VCaP (cell line): ENCODE measurements around the gene ZNF550.
"Not testable (repeated sequence)": the region's sequence is repeated elsewhere in the genome, so short reads cannot be mapped to it uniquely, and the experiment has no call there.

Experiments
- H3K27ac ChIP-seq: fragments of 450-650 bp; 2 replicates; pipeline ENCODE4 v1.5.1; 2017
- TF ChIP-seq, protein P1 (sequence below): fragments of 450-650 bp; conservative IDR thresholded peaks from 2 replicates; pipeline ENCODE4 v1.5.1; 2017; ENCODE audit warnings: mild to moderate bottlenecking, moderate library complexity

The ZNF550 gene

GRCh38 chr19:57515255-57515654 is 44.4 kb downstream of the ZNF550 start:
- TF ChIP-seq, protein P1, sequence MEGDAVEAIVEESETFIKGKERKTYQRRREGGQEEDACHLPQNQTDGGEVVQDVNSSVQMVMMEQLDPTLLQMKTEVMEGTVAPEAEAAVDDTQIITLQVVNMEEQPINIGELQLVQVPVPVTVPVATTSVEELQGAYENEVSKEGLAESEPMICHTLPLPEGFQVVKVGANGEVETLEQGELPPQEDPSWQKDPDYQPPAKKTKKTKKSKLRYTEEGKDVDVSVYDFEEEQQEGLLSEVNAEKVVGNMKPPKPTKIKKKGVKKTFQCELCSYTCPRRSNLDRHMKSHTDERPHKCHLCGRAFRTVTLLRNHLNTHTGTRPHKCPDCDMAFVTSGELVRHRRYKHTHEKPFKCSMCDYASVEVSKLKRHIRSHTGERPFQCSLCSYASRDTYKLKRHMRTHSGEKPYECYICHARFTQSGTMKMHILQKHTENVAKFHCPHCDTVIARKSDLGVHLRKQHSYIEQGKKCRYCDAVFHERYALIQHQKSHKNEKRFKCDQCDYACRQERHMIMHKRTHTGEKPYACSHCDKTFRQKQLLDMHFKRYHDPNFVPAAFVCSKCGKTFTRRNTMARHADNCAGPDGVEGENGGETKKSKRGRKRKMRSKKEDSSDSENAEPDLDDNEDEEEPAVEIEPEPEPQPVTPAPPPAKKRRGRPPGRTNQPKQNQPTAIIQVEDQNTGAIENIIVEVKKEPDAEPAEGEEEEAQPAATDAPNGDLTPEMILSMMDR, result no peak
- H3K27ac ChIP-seq, result no peak overlapping the region

GRCh38 chr19:57512845-57513244 is 46.8 kb downstream of the ZNF550 start:
- TF ChIP-seq, protein P1, result no peak
- H3K27ac ChIP-seq, result no peak overlapping the region

DNA sequence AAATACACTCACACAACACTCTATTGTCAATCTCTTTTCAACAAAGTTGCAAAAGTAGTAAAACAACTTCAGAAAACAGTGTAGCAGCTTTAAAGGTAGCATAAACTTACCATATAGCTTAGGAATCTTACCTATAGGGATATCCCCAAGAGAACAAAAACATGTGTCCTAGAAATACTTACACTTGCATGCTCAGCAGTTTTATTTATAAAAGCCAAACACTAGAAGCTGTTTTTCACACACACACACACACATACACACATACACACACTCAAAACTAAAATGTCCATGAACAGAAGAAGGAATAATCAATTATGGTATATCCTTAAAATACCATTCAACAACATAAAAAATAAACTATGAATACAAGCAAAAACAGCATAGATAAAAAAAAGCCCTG is 48.2 kb downstream of the ZNF550 start:
- H3K27ac ChIP-seq, result no peak overlapping the region
- TF ChIP-seq, protein P1, result no peak

- TF ChIP-seq, protein P1, result no peak
Measured at GRCh38 chr19:57506163-57506562, 53.5 kb downstream of the ZNF550 start.

GRCh38 chr19:57500400-57500799 is 59.3 kb downstream of the ZNF550 start:
- peak overlapping the region; percentile 88 for H3K27ac ChIP-seq

More at GRCh38 chr19:57506163-57506562, 53.5 kb downstream of the ZNF550 start:
- H3K27ac ChIP-seq, result no peak overlapping the region

DNA sequence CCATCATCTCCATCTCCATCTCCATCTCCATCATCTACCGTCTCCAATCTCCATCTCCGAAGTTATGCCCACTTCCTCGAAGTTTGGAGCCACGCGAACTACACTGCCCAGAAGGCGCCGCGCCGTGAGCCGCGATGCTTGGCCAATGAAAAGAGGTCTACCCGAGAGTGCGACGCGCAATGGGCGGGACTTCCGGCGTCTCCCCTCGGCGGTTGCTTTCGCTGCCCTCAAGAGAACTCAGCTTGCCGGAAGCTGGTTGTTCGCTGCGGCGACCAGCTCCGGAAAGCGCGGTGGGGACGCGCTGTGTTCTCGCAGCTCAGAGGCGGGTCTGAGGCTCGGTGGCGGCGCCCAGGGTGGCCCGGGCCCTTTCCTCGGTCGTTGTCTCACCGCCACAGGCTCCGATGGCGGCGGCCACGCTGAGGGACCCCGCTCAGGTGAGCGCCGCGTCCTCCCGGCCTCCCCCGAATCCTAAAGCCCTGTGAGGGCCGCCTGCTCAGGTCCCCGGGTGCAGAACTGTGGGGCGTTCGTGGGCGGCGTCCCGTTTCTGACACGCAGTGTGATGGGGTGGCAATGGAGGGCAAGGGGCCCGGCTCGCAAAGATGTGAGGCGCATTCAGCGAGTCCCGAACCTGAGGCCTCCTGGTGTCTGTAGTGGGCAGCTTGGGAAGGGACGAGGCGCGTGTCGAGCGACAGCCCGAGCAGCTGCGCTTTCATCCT is 59.8 kb downstream of the ZNF550 start, which contains the start of gene ZNF773:
Gene ZNF773 (plus strand): TSS at position 259 of the 716 bp plus-strand sequence. CDS start 143 bp downstream, at position 402.
- H3K27ac ChIP-seq, result peak within 1 kb of the TSS; percentile 88

- H3K27ac ChIP-seq, result not testable (repeated sequence)
Measured at GRCh38 chr19:57499332-57499679, 60.4 kb downstream of the ZNF550 start.

GRCh38 chr19:57488299-57488644 is 71.4 kb downstream of the ZNF550 start:
- peak overlapping the region; percentile 95 for H3K27ac ChIP-seq

DNA sequence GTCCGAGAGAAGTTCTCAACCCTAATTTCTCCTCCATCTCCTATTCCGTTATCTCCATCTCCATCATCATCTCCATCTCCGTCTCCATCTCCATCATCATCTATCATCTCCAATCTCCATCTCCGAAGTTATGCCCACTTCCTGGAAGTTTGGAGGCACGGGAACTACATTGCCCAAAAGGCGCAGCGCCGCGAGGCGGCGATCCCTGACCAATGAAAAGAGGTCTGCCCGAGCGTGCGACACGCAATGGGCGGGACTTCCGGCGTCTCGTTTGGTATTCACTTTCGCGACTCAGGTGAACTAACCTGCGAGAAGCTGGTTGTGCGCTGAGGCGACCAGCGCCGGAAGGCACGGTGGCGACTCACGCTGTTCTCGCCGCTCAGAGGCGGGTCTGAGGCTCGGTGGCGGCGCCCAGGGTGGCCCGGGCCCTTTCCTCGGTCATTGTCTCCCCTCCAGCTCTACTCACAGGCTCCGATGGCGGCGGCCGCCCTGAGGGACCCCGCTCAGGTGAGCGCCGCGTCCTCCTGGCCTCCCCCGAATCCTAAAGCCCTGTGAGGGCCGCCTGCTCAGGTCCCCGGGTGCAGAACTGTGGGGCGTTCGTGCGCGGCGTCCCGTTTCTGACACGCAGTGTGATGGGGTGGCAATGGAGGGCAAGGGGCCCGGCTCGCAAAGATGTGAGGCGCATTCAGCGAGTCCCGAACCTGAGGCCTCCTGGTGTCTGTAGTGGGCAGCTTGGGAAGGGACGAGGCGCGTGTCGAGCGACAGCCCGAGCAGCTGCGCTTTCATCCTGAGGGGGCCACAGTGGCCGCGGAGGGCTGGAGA is 72.0 kb downstream of the ZNF550 start, which contains the start of gene ZNF419:
Gene ZNF419 (plus strand): TSS at position 274 of the 822 bp plus-strand sequence. CDS start 201 bp downstream, at position 475.
- H3K27ac ChIP-seq, result peak within 1 kb of the TSS; percentile 95
